Measurements from ENCODE around the gene PCMTD2. TPM values are rescaled to one million over a fixed set of nuclear protein-coding genes. Genes with fewer than 3 reads are reported as not detected.

The PCMTD2 gene
- total RNA-seq, 1 experiment from 2014 or later, result 50.9 TPM

DNA sequence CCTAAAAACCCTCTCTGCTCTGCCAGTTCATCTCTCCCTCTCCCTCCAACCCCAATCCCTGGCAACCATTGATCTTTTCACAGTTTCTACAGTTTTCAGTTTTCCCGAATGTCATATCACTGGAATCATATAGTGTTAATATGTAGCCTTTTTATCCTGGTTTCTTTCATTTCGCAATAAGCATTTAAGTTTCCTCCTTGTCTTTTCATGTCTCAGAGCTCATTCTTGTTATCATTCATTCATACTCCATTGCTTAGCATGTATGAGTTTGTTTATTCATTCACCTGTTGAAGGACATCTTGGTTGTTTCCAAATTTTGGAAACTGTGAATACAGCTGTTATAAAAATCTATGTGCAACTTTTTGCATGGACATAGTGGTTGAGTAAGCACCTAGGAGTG, 5.5 kb upstream of the PCMTD2 start:
- Mint-ChIP-seq H3K4me3 (no peak overlapping the region), H3K36me3 (no peaks in the 10 kb centered on the region), H3K9me3 (no peaks in the 10 kb centered on the region), H3K27me3 (ENCODE audit: low read depth) (peaks cover 13% of the 10 kb centered on the region), H3K4me1 (peaks cover 7% of the 10 kb centered on the region), H3K27ac (no peak overlapping the region)
- DNase-seq (ENCODE audit: low spot score) (no peak), ATAC-seq (no peak)
- no peak for TF ChIP-seq NFATC4 (CRISPR knock-in tag; IDR thresholded peaks at IDR 0.05)
- TF ChIP-seq SP1 (CRISPR knock-in tag; conservative IDR thresholded peaks at IDR 0.05), result no peak
- TF ChIP-seq MYBL2 (CRISPR knock-in tag; IDR thresholded peaks at IDR 0.05), result no peak
- no peak for TF ChIP-seq TEAD4 (CRISPR knock-in tag; IDR thresholded peaks at IDR 0.05)
- TF ChIP-seq CREB1 (CRISPR knock-in tag; IDR thresholded peaks at IDR 0.05), result no peak
- no peak for TF ChIP-seq ZNF219 (CRISPR knock-in tag; IDR thresholded peaks at IDR 0.05; ENCODE audit: borderline replicate concordance)
- TF ChIP-seq, protein P1, sequence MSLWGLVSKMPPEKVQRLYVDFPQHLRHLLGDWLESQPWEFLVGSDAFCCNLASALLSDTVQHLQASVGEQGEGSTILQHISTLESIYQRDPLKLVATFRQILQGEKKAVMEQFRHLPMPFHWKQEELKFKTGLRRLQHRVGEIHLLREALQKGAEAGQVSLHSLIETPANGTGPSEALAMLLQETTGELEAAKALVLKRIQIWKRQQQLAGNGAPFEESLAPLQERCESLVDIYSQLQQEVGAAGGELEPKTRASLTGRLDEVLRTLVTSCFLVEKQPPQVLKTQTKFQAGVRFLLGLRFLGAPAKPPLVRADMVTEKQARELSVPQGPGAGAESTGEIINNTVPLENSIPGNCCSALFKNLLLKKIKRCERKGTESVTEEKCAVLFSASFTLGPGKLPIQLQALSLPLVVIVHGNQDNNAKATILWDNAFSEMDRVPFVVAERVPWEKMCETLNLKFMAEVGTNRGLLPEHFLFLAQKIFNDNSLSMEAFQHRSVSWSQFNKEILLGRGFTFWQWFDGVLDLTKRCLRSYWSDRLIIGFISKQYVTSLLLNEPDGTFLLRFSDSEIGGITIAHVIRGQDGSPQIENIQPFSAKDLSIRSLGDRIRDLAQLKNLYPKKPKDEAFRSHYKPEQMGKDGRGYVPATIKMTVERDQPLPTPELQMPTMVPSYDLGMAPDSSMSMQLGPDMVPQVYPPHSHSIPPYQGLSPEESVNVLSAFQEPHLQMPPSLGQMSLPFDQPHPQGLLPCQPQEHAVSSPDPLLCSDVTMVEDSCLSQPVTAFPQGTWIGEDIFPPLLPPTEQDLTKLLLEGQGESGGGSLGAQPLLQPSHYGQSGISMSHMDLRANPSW (CRISPR knock-in tag; conservative IDR thresholded peaks at IDR 0.05; ENCODE audit: low read depth), result no peak
- TF ChIP-seq, protein P2, sequence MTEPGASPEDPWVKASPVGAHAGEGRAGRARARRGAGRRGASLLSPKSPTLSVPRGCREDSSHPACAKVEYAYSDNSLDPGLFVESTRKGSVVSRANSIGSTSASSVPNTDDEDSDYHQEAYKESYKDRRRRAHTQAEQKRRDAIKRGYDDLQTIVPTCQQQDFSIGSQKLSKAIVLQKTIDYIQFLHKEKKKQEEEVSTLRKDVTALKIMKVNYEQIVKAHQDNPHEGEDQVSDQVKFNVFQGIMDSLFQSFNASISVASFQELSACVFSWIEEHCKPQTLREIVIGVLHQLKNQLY (CRISPR knock-in tag; IDR thresholded peaks at IDR 0.05), result no peak
- TF ChIP-seq ZNF232 (CRISPR knock-in tag; IDR thresholded peaks at IDR 0.05), result no peak
- TF ChIP-seq GTF2I (CRISPR knock-in tag; conservative IDR thresholded peaks at IDR 0.05), result no peak
- no peak for TF ChIP-seq FOXK1 (CRISPR knock-in tag; IDR thresholded peaks at IDR 0.05)
- no peak for TF ChIP-seq ZNF317 (CRISPR knock-in tag; IDR thresholded peaks at IDR 0.05; ENCODE audit: borderline replicate concordance, low read depth)
- no peak for TF ChIP-seq TP53 (CRISPR knock-in tag; IDR thresholded peaks at IDR 0.05)
- no peak for TF ChIP-seq ZNF138 (CRISPR knock-in tag; conservative IDR thresholded peaks at IDR 0.05)
- TF ChIP-seq CBFB (CRISPR knock-in tag; IDR thresholded peaks at IDR 0.05; ENCODE audit: low read depth), result no peak
- TF ChIP-seq RORB (CRISPR knock-in tag; IDR thresholded peaks at IDR 0.05), result no peak
- ChIA-PET CTCF (no interaction called here), POLR2A (no interaction called here)

DNA sequence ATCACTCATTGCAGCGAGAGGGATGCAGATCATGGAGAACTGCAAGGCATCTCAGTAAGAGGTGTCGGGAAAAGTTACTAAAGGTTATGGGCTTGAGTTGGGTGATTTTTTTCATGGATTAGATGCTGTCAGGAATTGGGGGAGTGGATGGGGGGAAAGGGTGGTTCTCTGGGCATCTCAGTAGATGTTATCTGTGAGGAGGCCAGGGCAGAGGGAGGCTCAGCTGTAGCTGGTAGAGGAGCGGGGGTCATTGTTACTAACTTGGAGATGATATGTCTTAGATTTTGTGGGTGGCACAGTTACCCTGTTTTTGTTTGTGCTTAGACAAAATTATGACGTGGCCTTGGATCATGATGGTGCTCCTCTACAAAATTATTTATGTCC, 2.6 kb upstream of the PCMTD2 start:
- H3K4me1 Mint-ChIP-seq, result peaks cover 21% of the 10 kb centered on the region
- ChIA-PET POLR2A (interaction anchor here (0.6 kb wide), 1 partner anchor 8 kb away, joined by 3 read pairs; no protein-coding TSS in a partner anchor), CTCF (no interaction called here)
- H3K27ac Mint-ChIP-seq, result no peak overlapping the region
- DNase-seq (ENCODE audit: low spot score) (no peak), ATAC-seq (no peak)
- H3K4me3 Mint-ChIP-seq, result no peak overlapping the region
- peaks cover 16% of the 10 kb centered on the region for H3K27me3 Mint-ChIP-seq (ENCODE audit: low read depth)
- H3K36me3 Mint-ChIP-seq, result no peaks in the 10 kb centered on the region
- H3K9me3 Mint-ChIP-seq, result no peaks in the 10 kb centered on the region
- TF ChIP-seq SMAD3 (CRISPR knock-in tag; IDR thresholded peaks at IDR 0.05; ENCODE audit: borderline replicate concordance) (no peak), RELA (CRISPR knock-in tag; IDR thresholded peaks at IDR 0.05; ENCODE audit: borderline replicate concordance) (no peak), ZNF317 (CRISPR knock-in tag; IDR thresholded peaks at IDR 0.05; ENCODE audit: borderline replicate concordance, low read depth) (no peak), GTF2I (CRISPR knock-in tag; conservative IDR thresholded peaks at IDR 0.05) (no peak), TCF7 (CRISPR knock-in tag; IDR thresholded peaks at IDR 0.05; ENCODE audit: low read depth) (no peak), IRF2 (CRISPR knock-in tag; IDR thresholded peaks at IDR 0.05; ENCODE audit: borderline replicate concordance, low read depth) (no peak), EMX1 (CRISPR knock-in tag; IDR thresholded peaks at IDR 0.05) (no peak), TEAD1 (CRISPR knock-in tag; IDR thresholded peaks at IDR 0.05) (no peak), SOX15 (CRISPR knock-in tag; IDR thresholded peaks at IDR 0.05) (no peak), OVOL2 (CRISPR knock-in tag; IDR thresholded peaks at IDR 0.05; ENCODE audit: borderline replicate concordance) (no peak), FOXK1 (CRISPR knock-in tag; IDR thresholded peaks at IDR 0.05) (no peak)
- TF ChIP-seq, protein P3, sequence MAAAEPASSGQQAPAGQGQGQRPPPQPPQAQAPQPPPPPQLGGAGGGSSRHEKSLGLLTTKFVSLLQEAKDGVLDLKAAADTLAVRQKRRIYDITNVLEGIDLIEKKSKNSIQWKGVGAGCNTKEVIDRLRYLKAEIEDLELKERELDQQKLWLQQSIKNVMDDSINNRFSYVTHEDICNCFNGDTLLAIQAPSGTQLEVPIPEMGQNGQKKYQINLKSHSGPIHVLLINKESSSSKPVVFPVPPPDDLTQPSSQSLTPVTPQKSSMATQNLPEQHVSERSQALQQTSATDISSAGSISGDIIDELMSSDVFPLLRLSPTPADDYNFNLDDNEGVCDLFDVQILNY (CRISPR knock-in tag; IDR thresholded peaks at IDR 0.05), result no peak
- TF ChIP-seq, protein P4, sequence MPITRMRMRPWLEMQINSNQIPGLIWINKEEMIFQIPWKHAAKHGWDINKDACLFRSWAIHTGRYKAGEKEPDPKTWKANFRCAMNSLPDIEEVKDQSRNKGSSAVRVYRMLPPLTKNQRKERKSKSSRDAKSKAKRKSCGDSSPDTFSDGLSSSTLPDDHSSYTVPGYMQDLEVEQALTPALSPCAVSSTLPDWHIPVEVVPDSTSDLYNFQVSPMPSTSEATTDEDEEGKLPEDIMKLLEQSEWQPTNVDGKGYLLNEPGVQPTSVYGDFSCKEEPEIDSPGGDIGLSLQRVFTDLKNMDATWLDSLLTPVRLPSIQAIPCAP (CRISPR knock-in tag; IDR thresholded peaks at IDR 0.05), result no peak
- TF ChIP-seq, protein P5, sequence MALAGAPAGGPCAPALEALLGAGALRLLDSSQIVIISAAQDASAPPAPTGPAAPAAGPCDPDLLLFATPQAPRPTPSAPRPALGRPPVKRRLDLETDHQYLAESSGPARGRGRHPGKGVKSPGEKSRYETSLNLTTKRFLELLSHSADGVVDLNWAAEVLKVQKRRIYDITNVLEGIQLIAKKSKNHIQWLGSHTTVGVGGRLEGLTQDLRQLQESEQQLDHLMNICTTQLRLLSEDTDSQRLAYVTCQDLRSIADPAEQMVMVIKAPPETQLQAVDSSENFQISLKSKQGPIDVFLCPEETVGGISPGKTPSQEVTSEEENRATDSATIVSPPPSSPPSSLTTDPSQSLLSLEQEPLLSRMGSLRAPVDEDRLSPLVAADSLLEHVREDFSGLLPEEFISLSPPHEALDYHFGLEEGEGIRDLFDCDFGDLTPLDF (CRISPR knock-in tag; IDR thresholded peaks at IDR 0.05), result no peak
- TF ChIP-seq, protein P6, sequence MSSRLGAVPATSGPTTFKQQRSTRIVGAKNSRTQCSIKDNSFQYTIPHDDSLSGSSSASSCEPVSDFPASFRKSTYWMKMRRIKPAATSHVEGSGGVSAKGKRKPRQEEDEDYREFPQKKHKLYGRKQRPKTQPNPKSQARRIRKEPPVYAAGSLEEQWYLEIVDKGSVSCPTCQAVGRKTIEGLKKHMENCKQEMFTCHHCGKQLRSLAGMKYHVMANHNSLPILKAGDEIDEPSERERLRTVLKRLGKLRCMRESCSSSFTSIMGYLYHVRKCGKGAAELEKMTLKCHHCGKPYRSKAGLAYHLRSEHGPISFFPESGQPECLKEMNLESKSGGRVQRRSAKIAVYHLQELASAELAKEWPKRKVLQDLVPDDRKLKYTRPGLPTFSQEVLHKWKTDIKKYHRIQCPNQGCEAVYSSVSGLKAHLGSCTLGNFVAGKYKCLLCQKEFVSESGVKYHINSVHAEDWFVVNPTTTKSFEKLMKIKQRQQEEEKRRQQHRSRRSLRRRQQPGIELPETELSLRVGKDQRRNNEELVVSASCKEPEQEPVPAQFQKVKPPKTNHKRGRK (CRISPR knock-in tag; IDR thresholded peaks at IDR 0.05; ENCODE audit: borderline replicate concordance), result no peak

All from WTC11 (cell line).